ENCODE measurements around the gene PLPPR3.

Gene PLPPR3

GRCh38 chr19:806815-807421 is 14.8 kb downstream of the PLPPR3 start:
- no peak for TF ChIP-seq TAF1 (IDR thresholded peaks at IDR 0.05; ENCODE audit: borderline replicate concordance, insufficient read depth, low read length)
- TF ChIP-seq SIN3A (IDR thresholded peaks at IDR 0.05; ENCODE audit: borderline replicate concordance, insufficient read depth, low read length) = no peak
- TF ChIP-seq POLR2AphosphoS5 (IDR thresholded peaks at IDR 0.05; ENCODE audit: low read depth, low read length) = peak; percentile 32; the same call in 1 of the 2 replicates

- TF ChIP-seq TAF1 (IDR thresholded peaks at IDR 0.05; ENCODE audit: borderline replicate concordance, insufficient read depth, low read length) (no peak), REST (IDR thresholded peaks at IDR 0.05; ENCODE audit: insufficient read depth in 1 of 2, low read depth in 2 of 2, low read length in 2 of 2) (no peak), SIN3A (IDR thresholded peaks at IDR 0.05; ENCODE audit: borderline replicate concordance, insufficient read depth, low read length) (no peak), POLR2AphosphoS5 (IDR thresholded peaks at IDR 0.05; ENCODE audit: low read depth, low read length) (no peak), FOXP2 (optimal IDR thresholded peaks at IDR 0.05; ENCODE audit: borderline replicate concordance, extremely low read depth, extremely low read length, insufficient read depth) (no peak)
Observed at GRCh38 chr19:805600-806550, 15.9 kb downstream of the PLPPR3 start.

GRCh38 chr19:805166-805551 is 16.6 kb downstream of the PLPPR3 start:
- peak; percentile 43; the same call in 1 of the 2 replicates for TF ChIP-seq POLR2AphosphoS5 (IDR thresholded peaks at IDR 0.05; ENCODE audit: low read depth, low read length)
- TF ChIP-seq REST (IDR thresholded peaks at IDR 0.05; ENCODE audit: insufficient read depth in 1 of 2, low read depth in 2 of 2, low read length in 2 of 2) = no peak
- TF ChIP-seq SIN3A (IDR thresholded peaks at IDR 0.05; ENCODE audit: borderline replicate concordance, insufficient read depth, low read length) = no peak
- no peak for TF ChIP-seq TAF1 (IDR thresholded peaks at IDR 0.05; ENCODE audit: borderline replicate concordance, insufficient read depth, low read length)
- TF ChIP-seq FOXP2 (optimal IDR thresholded peaks at IDR 0.05; ENCODE audit: borderline replicate concordance, extremely low read depth, extremely low read length, insufficient read depth) = no peak

- TF ChIP-seq POLR2AphosphoS5 (IDR thresholded peaks at IDR 0.05; ENCODE audit: low read depth, low read length) = no peak
- TF ChIP-seq SIN3A (IDR thresholded peaks at IDR 0.05; ENCODE audit: borderline replicate concordance, insufficient read depth, low read length) = no peak
- TF ChIP-seq FOXP2 (optimal IDR thresholded peaks at IDR 0.05; ENCODE audit: borderline replicate concordance, extremely low read depth, extremely low read length, insufficient read depth) = no peak
- TF ChIP-seq REST (IDR thresholded peaks at IDR 0.05; ENCODE audit: insufficient read depth in 1 of 2, low read depth in 2 of 2, low read length in 2 of 2) = no peak
- TF ChIP-seq TAF1 (IDR thresholded peaks at IDR 0.05; ENCODE audit: borderline replicate concordance, insufficient read depth, low read length) = no peak
Observed at GRCh38 chr19:804419-805165, 17.2 kb downstream of the PLPPR3 start.

Data from PFSK-1 (cell line).